Uterus (tissue), 2 donors: ENCODE results near the gene TMEM121.

Source experiments
- CTCF ChIP-seq, 4 experiments: fragments of 200-600 bp in 2 of 4; fragments of 450-650 bp in 2 of 4; sonication (generic) in 2 of 4; IDR thresholded peaks; one replicate each; pipeline ENCODE4 v1.5.1; 2016 to 2019; ENCODE audit warnings: antibody characterized with exemption in 4 of 4, mild to moderate bottlenecking in 2 of 4, moderate library complexity in 1 of 4
- POLR2A ChIP-seq, 2 donors: fragments of 450-650 bp; IDR thresholded peaks; one replicate each; pipeline ENCODE4 v1.6.1; 2016; ENCODE audit warnings: antibody characterized with exemption in 2 of 2, mild to moderate bottlenecking in 1 of 2, moderate library complexity in 1 of 2

- TF ChIP-seq POLR2A (IDR thresholded peaks at IDR 0.05) (peak in 1 of 2 donors; percentile 44), CTCF (IDR thresholded peaks at IDR 0.05) (peak; percentile 61 to 80 (median 76))
Measured at GRCh38 chr14:105489542-105490266, 36.7 kb upstream of the TMEM121 start.
